ENCODE measurements around the gene MAGEC1. TPM values are rescaled to one million over a fixed set of nuclear protein-coding genes. Genes with fewer than 3 reads are reported as not detected.

MAGEC1 gene
- polyA plus RNA-seq, 3 donors: not detected

- DNase-seq (ENCODE audit: extremely low read depth in 1 of 11, low read depth in 9 of 11, low spot score in 4 of 11): no peak
Observed at GRCh38 chrX:141958675-141959074, 55.0 kb downstream of the MAGEC1 start.

Other genes with a start within 250 kb of the MAGEC1 start
- not detected for gene SPANXD, start 205.2 kb upstream of the MAGEC1 start, polyA plus RNA-seq (ENCODE audit: insufficient read length in 3 of 3)
- under 1 TPM; 0.25 to 0.66 (median 0.57) TPM for gene MAGEC3, start 65.6 kb upstream of the MAGEC1 start, polyA plus RNA-seq (ENCODE audit: insufficient read length in 3 of 3)

All from renal cortex interstitium (tissue), 11 donors.